ENCODE data around the gene CDH13.

The CDH13 gene

DNA sequence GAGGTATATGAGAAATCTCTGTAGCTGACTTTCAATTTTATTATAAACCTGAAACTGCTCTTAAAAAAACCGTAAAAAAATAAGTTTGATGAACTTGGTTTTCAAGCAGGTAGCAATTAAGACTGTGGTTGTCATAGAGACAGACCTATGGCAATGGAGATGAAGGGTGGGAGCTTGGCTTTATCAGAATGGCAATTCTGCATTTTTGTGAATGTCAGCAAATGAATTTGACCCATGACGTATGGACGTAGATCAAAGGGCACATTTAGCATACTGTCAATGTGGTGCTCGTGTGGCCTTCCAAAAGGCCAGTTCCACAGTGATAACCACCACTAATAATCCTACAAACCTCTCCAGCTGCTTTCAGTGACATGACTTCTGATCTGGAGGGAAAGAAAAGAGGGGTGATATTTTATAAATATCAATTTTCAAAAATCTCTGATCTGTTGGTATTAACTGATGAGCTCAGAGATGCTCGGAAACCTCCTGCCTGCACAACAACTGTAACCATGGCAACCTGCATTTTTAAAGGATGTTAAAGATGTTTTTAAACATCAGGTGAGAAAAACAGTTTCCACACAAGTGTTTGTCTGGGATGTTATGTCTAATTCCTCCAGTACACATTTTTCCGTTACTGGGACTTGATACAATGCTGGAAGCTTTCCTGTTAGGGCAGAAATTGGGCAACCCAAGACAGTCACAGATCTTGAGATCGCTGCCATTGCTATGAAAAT, 533.7 kb downstream of the CDH13 start:
- no peak overlapping the region for H3K23ac ChIP-seq (ENCODE audit: low read length in 2 of 2)
- no peak for DNase-seq
- H2BK12ac ChIP-seq (ENCODE audit: low read length in 2 of 2) = no peak overlapping the region
- H2AK5ac ChIP-seq (ENCODE audit: low read length, severe bottlenecking) = no peak overlapping the region
- H3K27ac ChIP-seq (ENCODE audit: low read length, poor library complexity, severe bottlenecking) = no peak overlapping the region
- no peak overlapping the region for H2BK15ac ChIP-seq (ENCODE audit: low read depth, poor library complexity, severe bottlenecking)
- no peaks in the 10 kb centered on the region for H3K4me1 ChIP-seq (ENCODE audit: control insufficient read depth, insufficient read depth, low read depth, low read length)
- no peak overlapping the region for H2BK120ac ChIP-seq (ENCODE audit: low read depth, low read length)
- H4K8ac ChIP-seq (ENCODE audit: low read length) = no peak overlapping the region
- no peaks in the 10 kb centered on the region for H3K9me3 ChIP-seq (ENCODE audit: control insufficient read depth, low read length)
- no peak overlapping the region for H4K91ac ChIP-seq (ENCODE audit: low read length)
- H3K4me3 ChIP-seq (ENCODE audit: insufficient read depth in 1 of 2, low read depth in 1 of 2, low read length in 2 of 2) = no peak overlapping the region
- H3K9ac ChIP-seq (ENCODE audit: low read length) = no peak overlapping the region
- no peaks in the 10 kb centered on the region for H3K79me1 ChIP-seq (replicated peaks; ENCODE audit: low read length, poor library complexity, severe bottlenecking)
- H3K4me2 ChIP-seq (ENCODE audit: low read length, poor library complexity, severe bottlenecking) = no peak overlapping the region
- H3K36me3 ChIP-seq (ENCODE audit: control insufficient read depth in 1 of 2, insufficient read depth in 2 of 2, low read depth in 1 of 2, low read length in 2 of 2) = no peaks in the 10 kb centered on the region
- no peaks in the 10 kb centered on the region for H3K27me3 ChIP-seq (ENCODE audit: control insufficient read depth in 1 of 2, insufficient read depth in 1 of 2, low read length in 2 of 2)
- H3K14ac ChIP-seq (ENCODE audit: low read length in 2 of 2) = no peak overlapping the region
- no peak overlapping the region for H2BK5ac ChIP-seq (ENCODE audit: low read depth, low read length, poor library complexity, severe bottlenecking)
- WGBS = 89% methylated on average over 5 of the region's 7 CpGs
- no peak overlapping the region for H3K4ac ChIP-seq (ENCODE audit: low read depth in 1 of 2, low read length in 2 of 2)
- H3K18ac ChIP-seq (ENCODE audit: low read depth in 1 of 2, low read length in 2 of 2) = no peak overlapping the region
- no peak overlapping the region for H2AFZ ChIP-seq (ENCODE audit: low read depth, low read length)

DNA sequence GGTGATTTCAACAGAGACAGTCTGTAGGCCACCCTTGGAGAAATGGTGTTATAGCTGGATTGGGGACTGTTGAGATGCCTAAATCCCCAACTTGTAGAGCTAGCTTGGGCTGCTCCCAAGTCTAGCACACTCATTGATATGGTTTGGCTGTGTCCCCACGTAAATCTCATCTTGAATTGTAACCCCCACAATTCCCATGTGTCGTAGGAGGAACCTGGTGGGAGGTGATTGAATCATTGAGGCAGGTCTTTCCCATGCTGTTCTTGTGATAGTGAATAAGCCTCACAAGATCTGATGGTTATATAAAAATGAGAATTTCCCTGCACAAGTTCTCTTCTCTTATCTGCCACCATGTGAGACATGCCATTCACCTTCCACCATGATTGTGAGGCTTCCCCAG, 536.0 kb downstream of the CDH13 start:
- Histone ChIP-seq H3K27me3 (ENCODE audit: control insufficient read depth in 1 of 2, insufficient read depth in 1 of 2, low read length in 2 of 2) (no peaks in the 10 kb centered on the region), H3K79me1 (replicated peaks; ENCODE audit: low read length, poor library complexity, severe bottlenecking) (no peaks in the 10 kb centered on the region), H4K91ac (ENCODE audit: low read length) (no peak overlapping the region), H3K9me3 (ENCODE audit: control insufficient read depth, low read length) (no peaks in the 10 kb centered on the region), H2BK120ac (ENCODE audit: low read depth, low read length) (no peak overlapping the region), H3K4me3 (ENCODE audit: insufficient read depth in 1 of 2, low read depth in 1 of 2, low read length in 2 of 2) (no peak overlapping the region), H3K23ac (ENCODE audit: low read length in 2 of 2) (no peak overlapping the region), H3K27ac (ENCODE audit: low read length, poor library complexity, severe bottlenecking) (no peak overlapping the region), H3K18ac (ENCODE audit: low read depth in 1 of 2, low read length in 2 of 2) (no peak overlapping the region), H3K36me3 (ENCODE audit: control insufficient read depth in 1 of 2, insufficient read depth in 2 of 2, low read depth in 1 of 2, low read length in 2 of 2) (no peaks in the 10 kb centered on the region), H3K9ac (ENCODE audit: low read length) (no peak overlapping the region), H2BK15ac (ENCODE audit: low read depth, poor library complexity, severe bottlenecking) (no peak overlapping the region), H3K14ac (ENCODE audit: low read length in 2 of 2) (no peak overlapping the region), H2BK5ac (ENCODE audit: low read depth, low read length, poor library complexity, severe bottlenecking) (no peak overlapping the region), H2AFZ (ENCODE audit: low read depth, low read length) (no peak overlapping the region), H2BK12ac (ENCODE audit: low read length in 2 of 2) (no peak overlapping the region), H3K4ac (ENCODE audit: low read depth in 1 of 2, low read length in 2 of 2) (no peak overlapping the region), H4K8ac (ENCODE audit: low read length) (no peak overlapping the region), H3K4me2 (ENCODE audit: low read length, poor library complexity, severe bottlenecking) (no peak overlapping the region), H3K4me1 (ENCODE audit: control insufficient read depth, insufficient read depth, low read depth, low read length) (no peaks in the 10 kb centered on the region), H2AK5ac (ENCODE audit: low read length, severe bottlenecking) (no peak overlapping the region)
- no CpG with 5 or more reads among the region's 2 CpGs for WGBS
- no peak for DNase-seq

DNA sequence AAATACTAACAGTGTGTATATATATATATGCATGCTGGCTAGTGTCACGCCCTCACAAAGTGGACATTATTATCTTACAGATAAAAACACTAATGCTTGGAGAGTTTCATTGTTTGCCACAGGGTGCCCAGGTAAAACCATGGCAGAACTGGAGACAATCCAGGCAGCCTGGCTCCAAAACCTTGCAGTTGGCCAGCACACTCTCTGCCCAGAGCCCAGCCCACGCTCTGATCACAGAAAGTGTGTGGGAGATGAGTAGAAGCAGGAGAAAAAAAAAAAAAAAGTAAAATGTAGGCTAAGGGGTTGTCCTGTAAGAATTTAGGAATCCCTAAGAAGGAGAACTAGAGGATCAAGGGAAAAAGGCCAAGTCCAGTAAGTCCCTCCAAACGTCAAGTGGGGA, 538.0 kb downstream of the CDH13 start:
- Histone ChIP-seq H2BK120ac (ENCODE audit: low read depth, low read length) (no peak overlapping the region), H4K91ac (ENCODE audit: low read length) (no peak overlapping the region), H3K36me3 (ENCODE audit: control insufficient read depth in 1 of 2, insufficient read depth in 2 of 2, low read depth in 1 of 2, low read length in 2 of 2) (no peaks in the 10 kb centered on the region), H3K9me3 (ENCODE audit: control insufficient read depth, low read length) (no peaks in the 10 kb centered on the region), H3K79me1 (replicated peaks; ENCODE audit: low read length, poor library complexity, severe bottlenecking) (no peaks in the 10 kb centered on the region), H3K4ac (ENCODE audit: low read depth in 1 of 2, low read length in 2 of 2) (no peak overlapping the region), H2AK5ac (ENCODE audit: low read length, severe bottlenecking) (no peak overlapping the region), H3K18ac (ENCODE audit: low read depth in 1 of 2, low read length in 2 of 2) (no peak overlapping the region), H4K8ac (ENCODE audit: low read length) (no peak overlapping the region), H2BK12ac (ENCODE audit: low read length in 2 of 2) (no peak overlapping the region), H3K4me3 (ENCODE audit: insufficient read depth in 1 of 2, low read depth in 1 of 2, low read length in 2 of 2) (no peak overlapping the region), H3K14ac (ENCODE audit: low read length in 2 of 2) (no peak overlapping the region), H3K4me1 (ENCODE audit: control insufficient read depth, insufficient read depth, low read depth, low read length) (no peaks in the 10 kb centered on the region), H3K27ac (ENCODE audit: low read length, poor library complexity, severe bottlenecking) (no peak overlapping the region), H3K27me3 (ENCODE audit: control insufficient read depth in 1 of 2, insufficient read depth in 1 of 2, low read length in 2 of 2) (no peaks in the 10 kb centered on the region), H2BK15ac (ENCODE audit: low read depth, poor library complexity, severe bottlenecking) (no peak overlapping the region), H2BK5ac (ENCODE audit: low read depth, low read length, poor library complexity, severe bottlenecking) (no peak overlapping the region), H3K23ac (ENCODE audit: low read length in 2 of 2) (no peak overlapping the region), H3K4me2 (ENCODE audit: low read length, poor library complexity, severe bottlenecking) (no peak overlapping the region), H3K9ac (ENCODE audit: low read length) (no peak overlapping the region), H2AFZ (ENCODE audit: low read depth, low read length) (no peak overlapping the region)
- 100% methylated on average over 2 of the region's 3 CpGs for WGBS
- no peak for DNase-seq

DNA sequence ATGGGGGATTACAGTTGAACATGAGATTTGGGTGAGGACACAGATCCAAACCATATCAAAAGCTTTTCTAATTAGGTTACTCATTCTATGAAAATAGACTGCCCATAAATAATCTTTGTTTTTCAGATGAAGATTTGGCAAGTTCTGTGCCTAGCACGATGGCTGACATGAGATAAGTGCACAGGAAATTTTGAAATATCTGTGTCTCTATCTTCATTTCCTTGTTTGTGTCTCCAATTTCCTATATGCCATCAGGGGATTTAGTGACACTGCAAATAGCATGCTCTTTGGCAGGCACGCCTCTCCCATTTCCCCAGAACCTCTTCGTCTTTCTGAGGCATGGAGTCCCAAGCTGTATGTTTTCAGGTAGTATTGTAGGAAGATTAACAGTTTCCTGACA, 544.6 kb downstream of the CDH13 start:
- Histone ChIP-seq H3K36me3 (ENCODE audit: control insufficient read depth in 1 of 2, insufficient read depth in 2 of 2, low read depth in 1 of 2, low read length in 2 of 2) (no peaks in the 10 kb centered on the region), H3K18ac (ENCODE audit: low read depth in 1 of 2, low read length in 2 of 2) (no peak overlapping the region), H2BK12ac (ENCODE audit: low read length in 2 of 2) (no peak overlapping the region), H3K4me2 (ENCODE audit: low read length, poor library complexity, severe bottlenecking) (no peak overlapping the region), H3K4ac (ENCODE audit: low read depth in 1 of 2, low read length in 2 of 2) (no peak overlapping the region), H3K4me1 (ENCODE audit: control insufficient read depth, insufficient read depth, low read depth, low read length) (no peaks in the 10 kb centered on the region), H4K8ac (ENCODE audit: low read length) (no peak overlapping the region), H3K27me3 (ENCODE audit: control insufficient read depth in 1 of 2, insufficient read depth in 1 of 2, low read length in 2 of 2) (no peaks in the 10 kb centered on the region), H2BK5ac (ENCODE audit: low read depth, low read length, poor library complexity, severe bottlenecking) (no peak overlapping the region), H4K91ac (ENCODE audit: low read length) (no peak overlapping the region), H3K4me3 (ENCODE audit: insufficient read depth in 1 of 2, low read depth in 1 of 2, low read length in 2 of 2) (no peak overlapping the region), H3K9me3 (ENCODE audit: control insufficient read depth, low read length) (no peaks in the 10 kb centered on the region), H2AK5ac (ENCODE audit: low read length, severe bottlenecking) (no peak overlapping the region), H3K9ac (ENCODE audit: low read length) (no peak overlapping the region), H2BK15ac (ENCODE audit: low read depth, poor library complexity, severe bottlenecking) (no peak overlapping the region), H2AFZ (ENCODE audit: low read depth, low read length) (no peak overlapping the region), H2BK120ac (ENCODE audit: low read depth, low read length) (no peak overlapping the region), H3K23ac (ENCODE audit: low read length in 2 of 2) (no peak overlapping the region), H3K79me1 (replicated peaks; ENCODE audit: low read length, poor library complexity, severe bottlenecking) (no peaks in the 10 kb centered on the region), H3K27ac (ENCODE audit: low read length, poor library complexity, severe bottlenecking) (no peak overlapping the region), H3K14ac (ENCODE audit: low read length in 2 of 2) (no peak overlapping the region)
- WGBS = 100% methylated on average over 1 of the region's 3 CpGs
- DNase-seq = no peak
